ENCODE results near the gene DZIP1.
"Not testable (repeated sequence)": the region's sequence is repeated elsewhere in the genome, so short reads cannot be mapped to it uniquely, and the experiment has no call there.

The DZIP1 gene

DNA sequence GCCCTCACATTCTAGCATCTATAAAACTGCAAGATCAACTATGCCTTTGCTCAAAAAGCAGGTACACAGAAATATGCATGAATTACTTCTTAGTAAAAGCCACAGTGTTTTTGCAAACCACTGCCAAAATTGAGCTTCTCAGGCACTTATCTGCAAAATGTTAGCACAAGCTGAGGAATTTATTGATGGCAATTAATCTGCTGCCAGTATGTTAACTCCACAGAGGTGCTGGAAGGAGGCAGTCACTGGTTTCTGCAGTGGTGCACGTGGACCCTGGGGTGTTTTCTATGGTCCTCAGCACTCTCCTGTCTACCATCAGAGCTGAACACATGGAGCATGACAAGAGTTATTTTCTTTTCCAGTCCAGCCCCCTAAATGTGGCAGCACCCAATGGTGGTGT lies 47.8 kb downstream of the DZIP1 start:
- DNase-seq, result no peak

DNA sequence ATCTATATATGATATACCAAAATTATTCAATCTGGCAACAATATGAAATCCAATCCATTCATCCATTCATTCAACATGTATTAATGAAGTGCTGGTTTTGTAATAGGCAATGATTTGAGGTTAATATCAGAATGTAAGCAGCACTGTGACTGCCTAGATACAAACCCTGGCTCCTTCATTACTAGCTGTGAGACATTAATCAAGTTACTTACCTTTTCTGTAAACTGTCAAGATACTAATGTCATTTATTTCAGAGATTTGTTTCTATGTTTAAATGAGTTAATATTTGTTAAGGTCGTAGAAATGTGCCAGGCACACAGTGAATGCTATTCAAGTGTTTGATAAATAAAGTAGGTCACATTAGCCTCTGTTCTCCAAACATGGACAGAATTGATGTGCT lies 51.0 kb downstream of the DZIP1 start:
- no peak for DNase-seq

DNA sequence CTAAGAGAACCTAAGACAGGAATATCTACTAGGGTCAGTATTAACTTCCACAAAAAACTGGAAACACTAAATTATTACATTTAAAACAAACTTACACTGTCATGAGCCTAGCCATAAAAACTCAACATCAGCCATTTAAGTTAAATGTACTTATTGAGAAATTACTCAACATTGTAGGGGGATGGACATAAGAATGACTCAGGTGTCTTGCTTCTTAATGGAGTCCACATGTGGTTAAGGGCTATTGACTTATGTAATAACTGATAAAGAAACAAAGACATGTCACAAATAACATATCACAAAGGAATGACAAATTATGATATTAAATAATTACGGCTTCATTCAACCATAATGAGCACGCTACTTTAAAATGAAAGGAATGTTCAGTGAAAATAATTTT lies 55.8 kb downstream of the DZIP1 start:
- DNase-seq, result no peak

DNA sequence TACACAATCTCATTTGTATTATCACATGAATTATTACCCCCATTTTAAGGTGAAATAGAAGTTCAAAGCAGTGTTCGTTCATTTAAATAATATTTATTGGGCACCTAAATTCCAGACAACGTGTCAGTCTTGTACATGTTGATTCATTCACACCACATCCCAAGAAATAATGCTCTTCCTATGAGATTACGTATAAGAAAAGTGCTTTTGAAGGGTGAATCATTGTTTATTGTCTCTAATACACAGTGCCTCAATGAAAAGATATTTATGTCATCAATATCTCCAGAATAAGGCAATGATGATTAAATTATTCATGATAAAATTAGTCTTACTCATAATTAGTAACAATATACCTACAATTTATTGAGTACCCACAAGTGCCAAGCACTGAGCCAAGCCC lies 56.4 kb downstream of the DZIP1 start:
- DNase-seq, result no peak

DNA sequence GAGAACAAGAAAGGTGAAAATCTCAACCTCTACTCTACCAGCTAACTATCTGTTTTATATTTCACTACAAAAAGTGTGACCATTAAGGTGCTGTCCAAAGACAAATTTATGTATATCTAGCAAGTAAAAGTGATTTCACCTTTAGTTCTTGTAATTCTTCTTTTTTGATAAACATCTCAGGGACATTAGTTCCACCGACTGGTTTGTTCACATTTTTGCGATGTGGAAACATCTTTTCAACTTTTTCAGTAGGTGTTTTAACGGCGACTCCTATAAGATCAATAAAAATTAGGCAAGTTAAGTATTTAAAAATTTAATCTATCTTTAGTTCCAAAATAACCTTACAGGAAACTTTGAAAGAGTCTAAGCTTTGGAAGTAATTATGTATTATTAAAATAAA lies 58.6 kb downstream of the DZIP1 start:
- no peak for DNase-seq

DNA sequence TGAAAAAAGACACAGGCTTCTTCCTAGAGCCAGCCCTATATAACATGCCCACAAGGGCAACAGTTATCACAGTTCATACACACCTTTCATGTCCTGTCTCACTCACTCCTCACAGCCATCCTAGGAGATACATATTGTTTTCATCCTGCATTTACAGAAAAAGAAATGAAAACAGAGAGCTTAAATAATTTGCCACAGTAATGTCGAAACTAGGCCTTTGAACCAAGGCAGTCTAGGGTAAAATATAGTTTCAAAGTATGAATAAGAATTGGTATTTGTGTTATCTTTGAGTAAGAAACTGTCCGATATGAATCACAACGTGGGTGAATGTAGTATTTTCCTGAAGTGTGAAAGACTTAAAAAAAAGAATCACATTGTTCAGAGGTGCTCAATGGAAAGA lies 65.2 kb downstream of the DZIP1 start:
- no peak for DNase-seq

DNA sequence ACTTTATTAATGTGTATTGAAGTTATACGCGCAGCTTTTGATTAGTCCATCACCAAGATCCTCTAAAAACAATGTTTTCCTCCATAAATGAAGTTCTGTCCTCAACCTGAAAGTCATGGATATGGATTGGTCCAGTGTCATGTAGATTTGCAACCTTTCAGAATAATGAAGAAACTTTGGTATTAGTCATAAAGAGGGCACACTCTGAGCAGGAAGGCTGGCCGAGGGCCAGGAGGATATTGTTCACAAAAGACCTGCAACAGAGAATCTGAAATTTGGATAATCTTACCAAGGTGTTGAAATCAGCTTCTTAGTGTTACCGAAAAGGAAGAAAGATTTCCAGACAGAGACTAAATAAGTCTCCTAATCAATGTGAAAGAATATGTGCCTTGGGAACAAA lies 71.3 kb downstream of the DZIP1 start:
- no peak for DNase-seq

DNA sequence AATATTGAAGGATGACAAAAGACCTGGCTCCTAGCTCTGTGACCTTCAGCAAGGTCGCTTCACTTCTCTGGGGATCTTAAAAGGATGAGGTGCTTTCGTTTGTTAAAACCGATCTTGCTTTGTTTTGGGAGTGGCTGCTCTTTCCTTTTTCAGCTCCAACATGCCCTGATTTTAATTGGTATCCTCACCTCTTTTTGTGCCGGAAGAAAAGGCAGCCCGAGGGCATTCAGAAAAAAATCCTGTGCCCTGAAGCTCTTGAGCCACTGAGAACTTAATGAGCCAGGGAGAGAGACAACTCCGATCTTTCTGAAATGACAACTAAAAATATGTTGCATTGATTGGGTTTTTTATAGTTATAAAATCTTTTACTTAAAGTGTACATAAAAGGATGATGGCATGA lies 72.6 kb downstream of the DZIP1 start:
- no peak for DNase-seq

DNA sequence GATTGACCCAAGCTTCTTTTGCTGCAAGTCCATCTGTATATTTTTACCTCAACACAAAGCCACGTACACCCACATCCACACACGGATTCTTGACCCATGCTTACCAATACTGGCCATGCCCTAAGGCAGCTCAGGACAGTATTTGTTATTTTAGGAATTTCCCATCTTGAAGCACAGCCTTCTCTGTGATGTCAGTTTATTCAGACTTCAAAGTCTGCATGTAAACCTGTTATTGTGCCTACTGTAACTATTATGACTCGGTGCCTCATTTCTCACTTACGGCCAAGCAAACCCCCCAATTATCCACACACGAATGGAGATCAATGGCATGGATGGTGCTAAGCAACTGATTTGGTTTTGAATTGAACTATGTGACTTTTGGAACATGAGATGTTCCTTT lies 74.5 kb downstream of the DZIP1 start:
- DNase-seq, result no peak

DNA sequence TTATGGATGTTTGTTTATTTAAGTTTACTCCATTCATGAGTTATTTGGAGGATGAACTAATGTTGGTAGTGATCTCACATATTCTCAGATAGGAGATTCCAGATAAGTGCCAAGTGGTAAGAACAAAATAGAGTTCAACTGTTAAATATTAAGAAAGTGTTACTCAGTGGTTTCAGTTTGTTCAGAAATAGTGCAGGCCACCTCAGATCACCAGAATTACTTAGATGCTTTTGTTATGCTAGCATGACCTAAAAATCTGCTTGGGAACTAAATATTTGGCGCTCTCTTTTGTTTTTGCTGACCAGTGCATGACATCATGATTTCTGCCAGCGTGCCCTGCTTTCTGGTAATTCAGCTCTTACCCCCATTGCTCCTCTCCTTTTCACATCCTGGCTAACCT lies 76.4 kb downstream of the DZIP1 start:
- no peak for DNase-seq

DNA sequence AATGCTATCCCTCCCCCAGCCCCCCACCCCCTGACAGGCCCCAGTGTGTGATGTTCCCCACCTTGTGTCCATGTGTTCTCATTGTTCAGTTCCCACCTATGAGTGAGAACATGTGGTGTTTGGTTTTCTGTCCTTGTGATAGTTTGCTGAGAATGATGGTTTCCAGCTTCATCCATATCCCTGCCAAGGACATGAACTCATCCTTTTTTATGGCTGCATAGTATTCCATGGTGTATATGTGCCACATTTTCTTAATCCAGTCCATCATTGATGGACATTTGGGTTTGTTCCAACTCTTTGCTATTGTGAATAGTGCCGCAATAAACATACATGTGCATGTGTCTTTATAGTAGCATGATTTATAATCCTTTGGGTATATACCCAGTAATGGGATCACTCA lies 78.7 kb downstream of the DZIP1 start:
- not testable (repeated sequence) for DNase-seq

DNA sequence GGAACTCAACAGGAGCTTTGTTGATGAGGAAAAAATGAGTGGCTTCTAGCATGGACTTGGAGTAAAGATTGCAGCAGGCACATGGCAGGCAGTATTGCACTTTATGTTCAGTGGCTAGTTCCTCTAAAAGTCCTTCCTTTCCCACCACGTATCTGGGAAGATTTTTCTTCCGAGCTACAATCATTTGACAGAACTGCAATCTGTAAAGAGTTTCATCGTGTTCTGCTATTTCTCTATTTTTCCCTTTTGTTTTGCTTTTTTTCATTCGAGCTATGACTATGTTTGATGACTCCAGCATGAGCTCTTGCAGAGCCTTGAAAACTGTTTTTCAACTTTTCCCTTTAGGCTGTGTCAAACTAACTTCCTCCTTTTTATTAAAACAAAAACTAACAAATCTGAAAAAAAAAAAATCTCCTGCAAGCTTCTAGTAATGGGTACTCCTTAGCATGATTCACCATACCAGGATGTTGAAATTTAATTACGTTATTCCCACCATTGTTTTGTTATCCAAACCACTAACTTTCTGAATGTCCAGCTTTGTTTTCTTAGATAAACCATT lies 79.7 kb downstream of the DZIP1 start:
- DNase-seq, result no peak

DNA sequence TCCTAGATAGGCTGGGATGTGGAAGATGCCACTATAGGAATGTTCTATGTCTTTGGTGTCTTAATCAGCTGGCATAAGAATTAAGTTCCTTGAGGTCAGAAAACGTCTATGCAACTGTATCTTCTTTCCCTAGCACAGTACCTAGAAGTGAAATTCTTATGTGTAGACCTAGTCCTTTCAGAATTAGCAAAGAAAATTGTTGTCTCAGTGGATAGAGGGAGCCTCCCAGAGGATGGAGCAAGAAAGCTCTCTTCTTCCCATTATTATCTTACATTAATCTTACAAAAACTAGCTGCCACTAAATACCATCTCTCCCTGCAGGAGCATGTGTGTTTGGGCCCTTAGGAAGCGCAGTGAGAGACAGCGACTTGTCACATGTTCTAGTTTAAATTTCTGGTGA lies 80.4 kb downstream of the DZIP1 start:
- DNase-seq, result no peak

DNA sequence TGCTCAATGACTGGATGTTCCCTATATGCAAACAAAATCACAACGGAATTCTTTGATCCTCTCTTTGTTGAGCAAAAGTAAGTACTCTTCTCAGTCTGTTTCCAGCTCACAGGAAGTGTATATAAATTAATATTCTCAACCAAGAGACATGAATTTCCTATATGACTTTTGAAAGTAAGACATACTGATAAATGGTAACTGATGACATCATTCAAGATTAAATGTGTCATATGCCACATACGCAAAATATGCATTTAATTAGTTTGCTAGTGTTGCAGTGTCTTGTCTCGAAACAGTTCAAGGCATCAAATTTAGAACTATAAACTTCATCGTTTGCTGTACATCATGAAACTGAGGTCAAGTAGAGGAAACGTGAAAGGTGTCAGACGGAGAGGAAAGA lies 84.1 kb downstream of the DZIP1 start:
- no peak for DNase-seq

DNA sequence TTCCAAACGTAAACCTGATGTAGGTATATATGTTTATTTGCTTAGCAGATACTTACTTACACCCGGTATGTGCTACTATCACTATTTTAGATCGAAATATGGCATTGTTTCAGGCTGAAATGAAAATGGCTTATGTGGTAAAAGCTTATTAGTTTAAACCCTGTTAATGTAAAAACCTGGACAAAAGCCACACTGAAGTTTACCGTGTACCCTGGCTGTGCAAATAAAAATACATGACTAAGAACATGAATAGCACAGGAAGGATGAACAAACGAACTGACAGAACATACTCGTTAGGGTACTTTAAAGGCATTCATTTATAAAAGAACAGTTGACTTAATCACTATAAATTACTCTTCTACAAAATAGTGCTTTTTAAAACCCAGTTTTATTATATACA lies 85.4 kb downstream of the DZIP1 start:
- DNase-seq, result no peak

DNA sequence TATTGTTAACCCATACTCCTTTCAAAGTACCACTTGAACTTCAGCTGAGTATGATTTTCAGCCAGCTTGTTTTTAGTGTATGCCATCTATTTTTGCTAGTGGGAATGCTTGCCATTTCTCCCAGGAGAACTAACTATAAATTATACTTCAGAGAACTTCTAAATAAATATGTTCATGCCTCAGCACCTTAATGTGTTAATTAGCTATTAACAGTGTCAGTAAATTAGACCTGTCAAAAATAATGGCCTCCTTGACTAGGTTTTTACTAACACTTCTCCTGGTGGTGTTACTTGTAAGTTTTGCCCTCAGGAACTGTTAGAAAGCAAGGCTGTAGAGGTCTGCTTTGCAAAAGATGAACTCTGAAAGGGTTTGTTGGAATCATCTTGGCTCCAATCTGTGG lies 87.5 kb downstream of the DZIP1 start:
- DNase-seq, result no peak

DNA sequence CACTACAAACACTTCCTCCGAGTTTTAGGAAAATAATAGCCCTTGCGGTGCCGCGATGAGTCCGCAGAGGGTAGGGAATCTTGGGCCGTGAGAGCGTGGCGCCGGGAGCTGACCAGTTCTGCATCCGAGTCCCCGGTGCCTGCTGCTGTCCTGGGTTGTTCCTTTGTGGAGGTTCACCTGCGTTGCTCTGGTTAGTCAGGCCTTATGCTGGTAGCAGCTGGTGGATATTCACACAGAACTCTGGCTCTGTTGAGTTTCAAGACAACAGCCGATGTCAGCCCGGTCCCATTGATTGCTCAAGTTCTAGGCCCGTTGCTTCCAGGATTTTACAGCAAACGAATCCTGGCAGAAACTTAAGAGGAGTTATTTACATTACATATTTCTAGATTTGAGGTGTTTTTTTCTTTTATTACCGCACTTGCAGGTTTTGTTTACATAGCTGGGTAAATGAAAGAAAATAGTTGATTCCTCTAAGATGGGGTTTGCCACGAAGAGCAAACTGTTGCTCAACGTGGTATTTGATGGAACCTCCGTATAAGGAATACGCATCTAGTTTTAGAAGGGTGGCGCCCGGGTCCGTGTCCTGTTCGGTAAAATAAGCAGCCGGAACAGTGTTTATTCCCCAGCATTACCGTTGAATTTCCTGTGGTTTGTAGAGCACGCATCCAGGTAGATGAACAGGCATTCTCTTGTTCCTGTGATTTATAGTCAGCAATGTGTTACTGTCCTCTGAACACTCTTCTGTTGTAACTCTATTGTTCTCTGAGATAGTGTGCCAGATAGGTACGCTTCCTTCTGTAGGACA lies 90.7 kb downstream of the DZIP1 start:
- no peak for DNase-seq

DNA sequence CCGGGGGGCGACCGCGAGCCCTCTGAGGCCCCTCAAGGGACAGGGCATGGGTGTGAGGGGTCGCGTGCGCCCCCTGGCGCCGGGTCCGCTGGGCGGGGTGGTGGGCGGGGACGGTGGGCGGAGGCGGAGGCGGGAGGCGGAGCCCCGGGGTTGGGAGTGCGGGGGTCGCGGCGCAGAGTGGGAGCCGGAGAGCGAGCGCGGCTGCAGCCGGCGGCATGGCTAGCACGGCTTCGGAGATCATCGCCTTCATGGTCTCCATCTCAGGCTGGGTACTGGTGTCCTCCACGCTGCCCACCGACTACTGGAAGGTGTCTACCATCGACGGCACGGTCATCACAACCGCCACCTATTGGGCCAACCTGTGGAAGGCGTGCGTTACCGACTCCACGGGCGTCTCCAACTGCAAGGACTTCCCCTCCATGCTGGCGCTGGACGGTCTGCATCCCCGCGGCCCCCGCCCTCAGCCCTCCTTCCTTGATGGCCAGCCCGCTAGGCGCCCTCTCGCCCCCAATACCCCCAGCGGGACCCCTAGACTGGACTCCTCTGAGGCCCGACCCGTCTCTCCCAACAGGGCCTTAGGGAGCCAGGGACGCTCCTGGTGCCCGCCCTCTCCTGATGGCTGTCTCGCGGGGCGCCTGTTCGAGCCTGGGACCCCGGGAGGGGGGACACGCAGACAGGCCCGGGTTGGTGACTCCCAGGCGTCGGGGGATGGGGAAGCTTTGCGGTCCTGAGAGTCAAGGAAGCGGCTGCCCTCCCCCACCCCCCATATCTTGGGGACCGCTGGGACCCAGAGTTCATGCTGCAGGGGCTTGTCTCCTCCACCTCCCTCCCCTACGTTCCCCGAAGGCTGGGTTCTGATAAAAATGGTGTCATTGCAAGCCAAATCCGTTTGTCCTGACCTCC lies 91.7 kb downstream of the DZIP1 start, which contains the start of gene CLDN10:
Gene CLDN10 (plus strand): TSS at position 182 of the 903 bp plus-strand sequence. CDS start 34 bp downstream, at position 216.
- DNase-seq, result no peak

DNA sequence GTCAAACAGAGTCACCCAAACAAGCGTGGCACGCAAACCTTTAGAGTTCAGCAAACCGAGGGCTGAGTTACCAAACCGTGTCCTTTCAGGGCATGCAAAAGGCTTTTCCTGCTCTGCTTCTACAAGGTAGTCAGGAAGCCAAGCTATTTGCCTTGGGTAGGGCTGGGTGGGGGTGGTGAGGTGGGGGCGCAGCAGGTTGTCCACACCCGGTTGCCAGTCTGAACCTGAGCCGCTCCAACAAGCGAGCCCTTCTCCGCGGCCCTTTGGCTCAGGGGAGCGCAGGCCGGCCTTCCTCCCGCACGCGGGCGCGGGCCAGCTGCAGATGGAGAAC lies 92.3 kb downstream of the DZIP1 start:
- no peak for DNase-seq

DNA sequence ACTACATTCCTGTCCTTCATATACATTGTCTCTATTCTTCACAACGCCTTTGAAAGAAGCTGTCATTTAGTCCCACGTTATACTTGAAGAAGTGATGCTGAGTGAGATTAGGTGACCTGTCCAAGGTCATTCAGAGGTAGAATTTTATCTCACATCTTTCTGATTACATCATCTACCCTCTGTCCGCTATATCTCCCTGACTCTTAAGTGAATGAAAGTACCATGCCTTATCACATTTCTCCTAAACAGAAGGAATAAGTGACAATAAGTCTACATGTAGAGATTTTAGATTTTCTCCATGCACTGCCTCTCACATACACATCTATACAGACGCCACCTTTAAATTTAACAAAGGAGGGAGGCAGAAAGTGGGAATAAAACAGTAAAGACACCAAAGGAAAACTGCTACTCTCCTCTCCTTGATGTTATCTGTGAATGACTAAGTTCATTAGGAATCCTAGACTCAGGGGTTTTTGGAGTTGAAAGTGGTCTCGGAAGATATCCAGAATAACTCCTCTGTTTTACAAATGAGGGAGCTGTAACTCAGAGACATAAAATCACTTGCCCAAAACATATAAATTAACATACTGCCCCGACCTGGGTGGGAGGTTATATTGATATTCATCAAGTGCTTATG lies 96.9 kb downstream of the DZIP1 start:
- DNase-seq, result no peak

DNA sequence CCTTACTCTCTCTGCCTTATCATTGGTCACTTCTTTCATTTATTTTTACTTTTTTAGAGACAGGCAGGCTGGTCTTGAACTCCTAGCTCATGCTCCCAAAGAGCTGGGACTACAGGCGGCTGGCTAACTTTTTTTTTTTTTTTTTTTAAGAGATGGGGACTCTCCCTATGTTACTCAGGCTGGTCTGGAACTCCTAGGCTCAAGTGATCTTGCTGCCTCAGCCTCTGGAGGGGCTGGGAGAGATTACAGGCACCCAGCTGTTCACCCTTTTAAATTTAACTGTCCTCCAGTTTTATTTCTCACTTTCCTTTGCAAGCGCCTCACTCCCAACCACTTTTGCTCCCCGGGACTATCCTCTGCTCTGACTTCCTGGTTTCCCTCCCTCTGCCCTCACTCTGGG lies 97.6 kb downstream of the DZIP1 start:
- DNase-seq, result no peak

DNA sequence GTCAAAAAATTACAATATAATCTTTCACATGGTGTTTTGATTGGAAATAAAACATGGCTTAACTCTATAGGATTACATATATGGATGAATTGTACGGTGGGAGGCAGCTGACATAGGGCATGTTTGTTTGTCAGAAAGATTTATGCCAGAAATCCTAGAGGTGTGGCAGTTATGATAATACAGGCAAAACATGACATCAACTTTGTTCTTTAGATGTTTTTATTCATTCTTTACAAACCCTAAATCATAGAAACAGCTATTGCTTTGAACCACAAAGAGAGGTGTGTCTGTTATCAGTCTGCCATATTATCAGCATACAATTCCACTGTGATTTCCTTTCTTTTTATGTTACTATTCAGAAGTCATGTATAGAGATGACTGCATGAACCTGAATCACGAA lies 100.2 kb downstream of the DZIP1 start:
- no peak for DNase-seq

DNA sequence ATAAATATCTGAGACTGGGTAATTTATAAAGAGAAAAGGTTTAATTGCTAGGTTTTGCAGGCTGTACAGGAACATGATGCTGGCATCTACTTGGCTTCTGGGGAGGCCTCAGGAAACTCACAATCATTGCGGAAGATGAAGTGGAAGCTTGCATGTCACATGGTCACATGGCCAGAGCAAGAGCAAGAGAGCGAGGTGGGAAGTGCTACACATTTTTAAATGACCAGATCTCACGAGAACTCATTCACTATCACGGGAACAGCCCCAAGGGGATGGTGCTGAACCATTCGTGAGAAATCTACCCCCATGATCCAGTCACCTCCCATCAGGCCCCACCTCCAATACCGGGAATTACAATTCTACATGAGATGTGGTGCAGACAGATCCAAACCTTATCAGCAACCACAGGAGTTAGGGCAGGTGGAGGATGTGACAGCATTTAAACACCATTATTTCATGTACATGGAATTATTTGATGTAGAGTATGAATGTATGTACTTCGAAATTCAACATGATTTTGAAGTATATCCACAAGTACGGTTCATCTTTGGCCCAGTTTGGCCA lies 102.5 kb downstream of the DZIP1 start:
- no peak for DNase-seq

Measured in NCI-H2107 (cell line).